ENCODE results near the gene LRP11. TPM values are rescaled to one million over a fixed set of nuclear protein-coding genes. Genes with fewer than 3 reads are reported as not detected.

Gene LRP11
- total RNA-seq, 1 donor from 2014 or later = 129 TPM

GRCh38 chr6:149834513-149835481 is 29.4 kb downstream of the LRP11 start:
- FAIRE-seq (no peak), DNase-seq (ENCODE audit: low read depth) (peak; percentile 91)
- Histone ChIP-seq H3K27me3 (ENCODE audit: control insufficient read depth, insufficient read depth, low read length) (no peaks in the 10 kb centered on the region), H3K36me3 (ENCODE audit: control insufficient read depth, insufficient read depth, low read length) (peaks cover 24% of the 10 kb centered on the region), H3K4me3 (ENCODE audit: low read depth, low read length) (no peak overlapping the region)
- peak; percentile 67 for TF ChIP-seq CTCF (IDR thresholded peaks at IDR 0.05; ENCODE audit: insufficient read depth, low read length, severe bottlenecking)

GRCh38 chr6:149833651-149834050 is 30.5 kb downstream of the LRP11 start:
- FAIRE-seq = no peak
- no peak overlapping the region for H3K4me3 ChIP-seq (ENCODE audit: low read depth, low read length)
- no peak for TF ChIP-seq CTCF (IDR thresholded peaks at IDR 0.05; ENCODE audit: insufficient read depth, low read length, severe bottlenecking)
- peaks cover 26% of the 10 kb centered on the region for H3K36me3 ChIP-seq (ENCODE audit: control insufficient read depth, insufficient read depth, low read length)
- no peaks in the 10 kb centered on the region for H3K27me3 ChIP-seq (ENCODE audit: control insufficient read depth, insufficient read depth, low read length)
- DNase-seq (ENCODE audit: low read depth) = no peak

GRCh38 chr6:149831308-149831820 is 32.8 kb downstream of the LRP11 start:
- peaks cover 28% of the 10 kb centered on the region for H3K36me3 ChIP-seq (ENCODE audit: control insufficient read depth, insufficient read depth, low read length)
- H3K27me3 ChIP-seq (ENCODE audit: control insufficient read depth, insufficient read depth, low read length) = no peaks in the 10 kb centered on the region
- TF ChIP-seq CTCF (IDR thresholded peaks at IDR 0.05; ENCODE audit: insufficient read depth, low read length, severe bottlenecking) = no peak
- DNase-seq (ENCODE audit: low read depth) = no peak
- FAIRE-seq = no peak
- no peak overlapping the region for H3K4me3 ChIP-seq (ENCODE audit: low read depth, low read length)

- Histone ChIP-seq H3K36me3 (ENCODE audit: control insufficient read depth, insufficient read depth, low read length) (peaks cover 31% of the 10 kb centered on the region), H3K27me3 (ENCODE audit: control insufficient read depth, insufficient read depth, low read length) (no peaks in the 10 kb centered on the region), H3K4me3 (ENCODE audit: low read depth, low read length) (no peak overlapping the region)
- DNase-seq (ENCODE audit: low read depth) (no peak), FAIRE-seq (no peak)
- no peak for TF ChIP-seq CTCF (IDR thresholded peaks at IDR 0.05; ENCODE audit: insufficient read depth, low read length, severe bottlenecking)
Observed at GRCh38 chr6:149830731-149831307, 33.3 kb downstream of the LRP11 start.

GRCh38 chr6:149825292-149825691 is 38.9 kb downstream of the LRP11 start:
- DNase-seq (ENCODE audit: low read depth) = no peak
- FAIRE-seq = no peak
- no peak for TF ChIP-seq CTCF (IDR thresholded peaks at IDR 0.05; ENCODE audit: insufficient read depth, low read length, severe bottlenecking)
- Histone ChIP-seq H3K36me3 (ENCODE audit: control insufficient read depth, insufficient read depth, low read length) (peaks cover 30% of the 10 kb centered on the region), H3K27me3 (ENCODE audit: control insufficient read depth, insufficient read depth, low read length) (no peaks in the 10 kb centered on the region), H3K4me3 (ENCODE audit: low read depth, low read length) (no peak overlapping the region)
